H9 (cell line): ENCODE measurements around the gene ARHGEF16. TPM values are rescaled to one million over a fixed set of nuclear protein-coding genes. Genes with fewer than 3 reads are reported as not detected.

ENCODE experiments used
- DNase-seq: peaks from one replicate; pipeline ENCODE4 v3.0.0-alpha.2; 2017
- H2AFZ ChIP-seq: one replicate; pipeline ENCODE4 v1.6.1; 2013; ENCODE audit warnings: mild to moderate bottlenecking, low read length, control low read depth, moderate library complexity
- H2AK5ac ChIP-seq: 2 replicates; pipeline ENCODE4 v1.6.1; 2013; ENCODE audit warnings: low read length, control low read depth, mixed read lengths; ENCODE audit not compliant: insufficient read length
- H2BK120ac ChIP-seq: one replicate; pipeline ENCODE4 v1.6.1; 2013; ENCODE audit warnings: low read depth, mild to moderate bottlenecking, low read length, control low read depth, inconsistent platforms; ENCODE audit not compliant: poor library complexity, severe bottlenecking
- H2BK12ac ChIP-seq: 2 replicates; pipeline ENCODE4 v1.6.1; 2013; ENCODE audit warnings: low read length, control low read depth, mixed read lengths, low read depth; ENCODE audit not compliant: insufficient read length
- H2BK15ac ChIP-seq: 2 replicates; pipeline ENCODE4 v1.6.1; 2013; ENCODE audit warnings: low read depth, low read length, control low read depth
- H2BK20ac ChIP-seq: one replicate; pipeline ENCODE4 v1.6.1; 2013; ENCODE audit warnings: low read depth, mild to moderate bottlenecking, low read length, control low read depth, inconsistent platforms; ENCODE audit not compliant: poor library complexity, severe bottlenecking
- H2BK5ac ChIP-seq: 2 replicates; pipeline ENCODE4 v1.6.1; 2013; ENCODE audit warnings: low read length, control low read depth, mixed read lengths; ENCODE audit not compliant: insufficient read length
- H3K14ac ChIP-seq: 2 replicates; pipeline ENCODE4 v1.6.1; 2013; ENCODE audit warnings: low read length, control low read depth; ENCODE audit not compliant: insufficient read depth
- H3K18ac ChIP-seq: 2 replicates; pipeline ENCODE4 v1.6.1; 2013; ENCODE audit warnings: low read depth, mild to moderate bottlenecking, mixed read lengths, low read length, control low read depth; ENCODE audit not compliant: insufficient read length
- H3K23ac ChIP-seq: 2 replicates; pipeline ENCODE4 v1.6.1; 2013; ENCODE audit warnings: low read length, control low read depth, mixed read lengths, low read depth; ENCODE audit not compliant: insufficient read length
- H3K23me2 ChIP-seq: 2 replicates; pipeline ENCODE4 v1.6.1; 2013; ENCODE audit warnings: low read depth, mild to moderate bottlenecking, mixed read lengths, low read length, control low read depth; ENCODE audit not compliant: insufficient read length, poor library complexity, severe bottlenecking
- H3K27ac ChIP-seq: 2 replicates; pipeline ENCODE4 v1.5.1; 2013; ENCODE audit warnings: low read length, control low read depth, mixed read lengths, low read depth; ENCODE audit not compliant: insufficient read length
- H3K27me3 ChIP-seq: 2 replicates; pipeline ENCODE4 v1.6.1; 2013; ENCODE audit warnings: low read length, control low read depth, inconsistent platforms; ENCODE audit not compliant: insufficient read depth
- H3K4ac ChIP-seq: 2 replicates; pipeline ENCODE4 v1.6.1; 2013; ENCODE audit warnings: low read depth, mild to moderate bottlenecking, control low read depth, inconsistent platforms, low read length, moderate library complexity
- H3K4me1 ChIP-seq: 2 replicates; pipeline ENCODE4 v1.6.1; 2013; ENCODE audit warnings: low read length, control low read depth, inconsistent platforms; ENCODE audit not compliant: insufficient read depth
- H3K4me2 ChIP-seq: 2 replicates; pipeline ENCODE4 v1.6.1; 2013; ENCODE audit warnings: low read length, control low read depth, mixed read lengths; ENCODE audit not compliant: insufficient read length, insufficient read depth
- H3K56ac ChIP-seq: 2 replicates; pipeline ENCODE4 v1.6.1; 2013; ENCODE audit warnings: low read depth, mild to moderate bottlenecking, mixed read lengths, low read length, control low read depth; ENCODE audit not compliant: insufficient read length
- H3K79me1 ChIP-seq: 2 replicates; pipeline ENCODE4 v1.6.1; 2013; ENCODE audit warnings: low read depth, mild to moderate bottlenecking, moderate library complexity, low read length, control low read depth, inconsistent platforms; ENCODE audit not compliant: insufficient read depth, poor library complexity, severe bottlenecking
- H3K79me2 ChIP-seq: 2 replicates; pipeline ENCODE4 v1.6.1; 2013; ENCODE audit warnings: low read length, control low read depth, inconsistent platforms; ENCODE audit not compliant: insufficient read depth
- H3K9ac ChIP-seq: 2 replicates; pipeline ENCODE4 v1.6.1; 2013; ENCODE audit warnings: low read length, control low read depth, mixed read lengths; ENCODE audit not compliant: insufficient read length; ENCODE audit errors: extremely low read depth
- H3K9me3 ChIP-seq: one replicate; pipeline ENCODE4 v1.6.1; 2013; ENCODE audit warnings: low read depth, low read length, inconsistent platforms; ENCODE audit not compliant: control insufficient read depth
- H3T11ph ChIP-seq: one replicate; pipeline ENCODE4 v1.6.1; 2013; ENCODE audit warnings: mild to moderate bottlenecking, low read length, control low read depth, inconsistent platforms
- H4K20me1 ChIP-seq: one replicate; pipeline ENCODE4 v1.6.1; 2013; ENCODE audit not compliant: control insufficient read depth, insufficient read length, insufficient read depth
- H4K5ac ChIP-seq: 2 replicates; pipeline ENCODE4 v1.6.1; 2013; ENCODE audit warnings: low read depth, mild to moderate bottlenecking, mixed read lengths, low read length, control low read depth; ENCODE audit not compliant: insufficient read length
- H4K8ac ChIP-seq: replicated peaks from 2 replicates; pipeline ENCODE4 v1.6.1; 2013; ENCODE audit warnings: low read length, control low read depth, mixed read lengths, low read depth; ENCODE audit not compliant: insufficient read length
- H4K91ac ChIP-seq: 2 replicates; pipeline ENCODE4 v1.6.1; 2013; ENCODE audit warnings: low read depth, mild to moderate bottlenecking, moderate library complexity, mixed read lengths, low read length, control low read depth; ENCODE audit not compliant: insufficient read length
- H3K27ac Mint-ChIP-seq, 3 experiments: 2 replicates in 2 of 3; 3 replicates in 1 of 3; pipeline ENCODE4 v1.8.0; 2020 to 2021; ENCODE audit warnings: mixed read lengths in 3 of 3, mild to moderate bottlenecking in 1 of 3, moderate library complexity in 1 of 3
- H3K27me3 Mint-ChIP-seq: 2 replicates; pipeline ENCODE4 v1.8.0; 2021; ENCODE audit warnings: low read depth, mild to moderate bottlenecking, moderate library complexity, mixed read lengths
- H3K36me3 Mint-ChIP-seq, 3 experiments: 2 replicates in 2 of 3; 3 replicates in 1 of 3; pipeline ENCODE4 v1.8.0; 2020 to 2021; ENCODE audit warnings: low read depth in 3 of 3, mixed read lengths in 3 of 3; ENCODE audit not compliant: insufficient read depth in 1 of 3
- H3K4me1 Mint-ChIP-seq, 2 experiments: 2 replicates each; pipeline ENCODE4 v1.8.0; 2020; ENCODE audit warnings: mixed read lengths in 2 of 2
- H3K4me3 Mint-ChIP-seq, 2 experiments: 2 replicates in 1 of 2; 3 replicates in 1 of 2; pipeline ENCODE4 v1.8.0; 2020 to 2021; ENCODE audit warnings: mild to moderate bottlenecking in 2 of 2, mixed read lengths in 2 of 2, moderate library complexity in 1 of 2
- H3K9me3 Mint-ChIP-seq, 2 experiments: 2 replicates in 1 of 2; 3 replicates in 1 of 2; pipeline ENCODE4 v1.8.0; 2020; ENCODE audit warnings: mild to moderate bottlenecking in 2 of 2, mixed read lengths in 2 of 2, moderate library complexity in 1 of 2
- WGBS: extraction: QIAGEN DNeasy Blood & Tissue Kit; methylation state at CpG from one replicate; pipeline ENCODE4 v1.1.7; 2013; ENCODE audit warnings: missing lambda C conversion rate, low lambda C conversion rate, mixed read lengths; ENCODE audit not compliant: insufficient read length; ENCODE audit errors: extremely low coverage; 5-methylcytosine and 5-hydroxymethylcytosine counted together
- total RNA-seq: library from RNA; stranded (reverse); gene quantifications from 2 replicates; pipeline ENCODE4 v1.2.1, GENCODE V29; 2021
- TF ChIP-seq, protein P1 (sequence below): fragments of 200-600 bp; sonication (generic); conservative IDR thresholded peaks from 3 replicates; pipeline ENCODE4 v1.8.0; 2021; ENCODE audit warnings: antibody characterized with exemption, mild to moderate bottlenecking

The ARHGEF16 gene
- total RNA-seq, 1 experiment from 2014 or later = 48.5 TPM

DNA sequence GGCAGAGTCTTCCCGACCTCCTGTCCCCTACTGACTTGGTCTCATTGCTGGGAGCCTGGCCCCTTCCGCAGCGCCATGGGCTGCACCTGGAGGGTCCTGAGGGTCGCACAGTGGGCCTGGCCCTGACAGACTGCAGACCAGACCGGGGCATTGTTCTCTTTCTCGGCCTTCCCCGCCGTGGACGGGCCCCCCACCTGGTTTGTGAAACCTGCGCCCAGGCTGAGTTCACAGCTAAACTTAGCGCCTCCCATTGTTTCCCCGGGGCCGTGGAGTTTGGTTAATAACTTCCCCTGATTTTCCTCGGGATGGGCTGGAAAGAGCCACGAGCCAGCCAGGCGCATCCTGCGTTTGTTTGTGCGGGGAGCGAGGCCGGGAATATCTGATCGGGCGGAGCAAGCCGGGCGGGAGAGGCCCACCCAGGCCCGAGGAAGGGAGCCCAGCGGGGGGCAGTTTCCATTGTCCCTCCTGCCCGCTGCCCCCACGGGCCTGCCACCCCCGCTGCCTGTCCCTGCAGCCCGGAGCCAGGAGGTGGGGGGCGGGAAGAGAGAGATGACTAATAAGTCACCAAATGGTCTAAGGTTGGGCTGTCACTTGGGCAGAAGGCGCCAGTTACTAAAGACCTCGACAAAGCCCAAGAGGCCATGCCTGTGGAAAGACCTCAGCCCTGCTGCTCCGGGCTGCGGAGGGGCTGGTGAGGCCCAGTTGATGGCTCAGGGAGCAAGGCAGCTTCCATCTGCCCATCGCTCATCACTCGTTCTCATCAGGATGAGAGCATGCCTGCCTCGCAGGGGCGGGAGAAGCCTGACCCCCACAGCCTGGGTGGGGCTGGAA lies 39.0 kb upstream of the ARHGEF16 start:
- Histone ChIP-seq H2BK120ac (no peak overlapping the region), H4K91ac (no peak overlapping the region), H3K23ac (no peak overlapping the region), H3K9me3 (peaks cover 7% of the 10 kb centered on the region), H2BK12ac (no peak overlapping the region), H2AFZ (no peak overlapping the region), H4K20me1 (no peaks in the 10 kb centered on the region), H3K14ac (no peak overlapping the region), H2AK5ac (no peak overlapping the region), H3K4ac (no peak overlapping the region), H3K18ac (no peak overlapping the region), H3K56ac (no peak overlapping the region), H2BK15ac (no peak overlapping the region), H3K23me2 (no peaks in the 10 kb centered on the region), H4K8ac (no peak overlapping the region), H3T11ph (no peak overlapping the region), H3K4me2 (no peak overlapping the region), H3K4me1 (no peaks in the 10 kb centered on the region), H3K79me2 (no peaks in the 10 kb centered on the region), H2BK5ac (no peak overlapping the region), H3K9ac (no peak overlapping the region), H3K27me3 (no peaks in the 10 kb centered on the region), H2BK20ac (no peak overlapping the region), H4K5ac (no peak overlapping the region), H3K79me1 (no peaks in the 10 kb centered on the region), H3K27ac (no peak overlapping the region)
- Mint-ChIP-seq H3K9me3 (peaks cover 10 to 12% of the 10 kb centered on the region in 2 experiments), H3K27ac (no peak overlapping the region), H3K4me1 (no peaks in the 10 kb centered on the region; a peak in 1 of 4 replicates), H3K4me3 (no peak overlapping the region), H3K27me3 (peaks cover 1% of the 10 kb centered on the region), H3K36me3 (peaks cover 0 to 9% (median 2%) of the 10 kb centered on the region in 3 experiments; a peak in 4 of 7 replicates)
- TF ChIP-seq, protein P1, sequence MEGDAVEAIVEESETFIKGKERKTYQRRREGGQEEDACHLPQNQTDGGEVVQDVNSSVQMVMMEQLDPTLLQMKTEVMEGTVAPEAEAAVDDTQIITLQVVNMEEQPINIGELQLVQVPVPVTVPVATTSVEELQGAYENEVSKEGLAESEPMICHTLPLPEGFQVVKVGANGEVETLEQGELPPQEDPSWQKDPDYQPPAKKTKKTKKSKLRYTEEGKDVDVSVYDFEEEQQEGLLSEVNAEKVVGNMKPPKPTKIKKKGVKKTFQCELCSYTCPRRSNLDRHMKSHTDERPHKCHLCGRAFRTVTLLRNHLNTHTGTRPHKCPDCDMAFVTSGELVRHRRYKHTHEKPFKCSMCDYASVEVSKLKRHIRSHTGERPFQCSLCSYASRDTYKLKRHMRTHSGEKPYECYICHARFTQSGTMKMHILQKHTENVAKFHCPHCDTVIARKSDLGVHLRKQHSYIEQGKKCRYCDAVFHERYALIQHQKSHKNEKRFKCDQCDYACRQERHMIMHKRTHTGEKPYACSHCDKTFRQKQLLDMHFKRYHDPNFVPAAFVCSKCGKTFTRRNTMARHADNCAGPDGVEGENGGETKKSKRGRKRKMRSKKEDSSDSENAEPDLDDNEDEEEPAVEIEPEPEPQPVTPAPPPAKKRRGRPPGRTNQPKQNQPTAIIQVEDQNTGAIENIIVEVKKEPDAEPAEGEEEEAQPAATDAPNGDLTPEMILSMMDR = no peak
- no CpG with 5 or more reads among the region's 39 CpGs for WGBS
- no peak for DNase-seq
